HepG2 (cell line): Measurements from ENCODE around the gene FAM180A. TPM values are rescaled to one million over a fixed set of nuclear protein-coding genes. Genes with fewer than 3 reads are reported as not detected.

Experiments
- ATAC-seq: fragments of 200-7000 bp; cut with Tn5 transposase; 3 replicates; pipeline ENCODE4 v1.9.1; 2020; ENCODE audit warnings: mild to moderate bottlenecking, moderate library complexity
- BruUV-seq: library from RNA; stranded (reverse); fragments of 400-500 nt; replicated peaks from 2 replicates; lab custom pipeline; 2021; lab: Mats Ljungman, UMichigan
- CTCF ChIA-PET: fragments of 300-600 bp; formaldehyde crosslinking; extraction: SDS; loops from one replicate; lab custom pipeline; 2021; ENCODE audit warnings: low total read pairs, inconsistent platforms, low intra/inter-chr PET ratio; lab: Yijun Ruan, JAX
- POLR2A ChIA-PET: fragments of 350-600 bp; sonication (Branson Sonifier 250); formaldehyde crosslinking; loops from one replicate; lab custom pipeline; 2020; ENCODE audit warnings: antibody characterized with exemption, inconsistent platforms; lab: Yijun Ruan, JAX
- DNase-seq: peaks from one replicate; pipeline ENCODE4 v3.0.0-alpha.2; 2015; ENCODE audit warnings: low spot score
- FAIRE-seq: peaks from 3 replicates; lab custom pipeline; 2011; peaks lifted over from hg19 to GRCh38; lab: Jason Lieb, UNC
- H2AFZ ChIP-seq: one replicate; pipeline ENCODE4 v1.6.1; 2011; ENCODE audit warnings: low read length, inconsistent platforms
- H3K27ac ChIP-seq: fragments of 300-600 bp; 3 replicates; pipeline ENCODE4 v1.8.0; 2011; ENCODE audit warnings: mixed run types, mild to moderate bottlenecking, mixed read lengths, low read length, inconsistent platforms; ENCODE audit not compliant: insufficient read depth; ENCODE audit errors: extremely low read length
- H3K27me3 ChIP-seq, 2 experiments: fragments of 200-600 bp in 1 of 2; 2 replicates in 1 of 2; 3 replicates in 1 of 2; pipeline versions ENCODE4 v1.6.0 to v1.8.0; 2011; ENCODE audit warnings: low read length in 2 of 2, mild to moderate bottlenecking in 2 of 2, moderate library complexity in 2 of 2, inconsistent platforms in 1 of 2; ENCODE audit not compliant: insufficient read depth in 2 of 2, control insufficient read depth in 1 of 2
- H3K36me3 ChIP-seq, 2 experiments: fragments of 200-600 bp in 1 of 2; replicated peaks in 1 of 2; 2 replicates in 1 of 2; 3 replicates in 1 of 2; pipeline versions ENCODE4 v1.5.1 to v1.8.0; 2011; ENCODE audit warnings: low read length in 2 of 2, inconsistent platforms in 1 of 2; ENCODE audit not compliant: insufficient read depth in 2 of 2, control insufficient read depth in 1 of 2
- H3K4me1 ChIP-seq: 2 replicates; pipeline ENCODE4 v1.5.1; 2012; ENCODE audit warnings: low read length, inconsistent platforms; ENCODE audit not compliant: insufficient read depth
- H3K4me2 ChIP-seq: 2 replicates; pipeline ENCODE4 v1.6.0; 2011; ENCODE audit warnings: low read depth, low read length, inconsistent platforms
- H3K4me3 ChIP-seq, 3 experiments: fragments of 200-600 bp in 1 of 3; sonication (generic), shearing (Covaris generic) in 1 of 3; replicated peaks in 1 of 3; 2 replicates each; pipeline ENCODE4 v1.5.1; 2011 to 2016; ENCODE audit warnings: low read length in 3 of 3, inconsistent platforms in 2 of 3, low read depth in 2 of 3, mild to moderate bottlenecking in 2 of 3, control low read depth in 1 of 3, mixed read lengths in 1 of 3; ENCODE audit not compliant: insufficient read depth in 1 of 3
- H3K79me2 ChIP-seq: one replicate; pipeline ENCODE4 v1.6.1; 2011; ENCODE audit warnings: low read length, inconsistent platforms; ENCODE audit not compliant: insufficient read depth
- H3K9ac ChIP-seq: 2 replicates; pipeline ENCODE4 v1.6.0; 2011; ENCODE audit warnings: mild to moderate bottlenecking, low read depth, low read length, inconsistent platforms; ENCODE audit not compliant: insufficient read depth
- H3K9me3 ChIP-seq: 2 replicates; pipeline ENCODE4 v1.5.1; 2012; ENCODE audit warnings: mild to moderate bottlenecking, low read length
- H4K20me1 ChIP-seq: 2 replicates; pipeline ENCODE4 v1.6.0; 2011; ENCODE audit warnings: inconsistent platforms, mild to moderate bottlenecking, low read length, moderate library complexity; ENCODE audit not compliant: insufficient read depth
- ARNT ChIP-seq: fragments of 450-650 bp; IDR thresholded peaks from 2 replicates; pipeline ENCODE4 v1.6.1; 2017
- MAZ ChIP-seq, 2 experiments: sonication (generic) in 1 of 2; formaldehyde crosslinking in 1 of 2; IDR thresholded peaks; 2 replicates each; pipeline versions ENCODE4 v1.5.0 to v1.6.1; 2012 to 2020; ENCODE audit warnings: low read depth in 2 of 2, mild to moderate bottlenecking in 2 of 2, borderline replicate concordance in 1 of 2, improper control_type of control experiment in 1 of 2, low read length in 1 of 2, missing genetic modification reagents in 1 of 2, moderate library complexity in 1 of 2
- REXO4 ChIP-seq: sonication (generic); formaldehyde crosslinking; IDR thresholded peaks from 2 replicates; pipeline ENCODE4 v1.8.0; 2022; ENCODE audit warnings: missing genetic modification reagents, mild to moderate bottlenecking, borderline replicate concordance
- THYN1 ChIP-seq: sonication (generic); formaldehyde crosslinking; IDR thresholded peaks from 2 replicates; pipeline ENCODE4 v1.8.1; 2023; ENCODE audit warnings: low read depth, mild to moderate bottlenecking, moderate library complexity, missing genetic modification reagents, borderline replicate concordance
- ZC3H4 ChIP-seq: sonication (generic); formaldehyde crosslinking; IDR thresholded peaks from 2 replicates; pipeline ENCODE4 v1.4.0; 2020; ENCODE audit warnings: missing genetic modification reagents, borderline replicate concordance
- ZNF282 ChIP-seq: fragments of 450-650 bp; IDR thresholded peaks from 2 replicates; pipeline ENCODE4 v1.6.1; 2018; ENCODE audit not compliant: partially characterized antibody
- ZNF737 ChIP-seq: sonication (generic); formaldehyde crosslinking; IDR thresholded peaks from 2 replicates; pipeline ENCODE4 v1.5.0; 2020; ENCODE audit warnings: missing genetic modification reagents, mild to moderate bottlenecking, borderline replicate concordance
- WGBS: methylation state at CpG from one replicate; pipeline ENCODE4 v1.1.6; 2017; ENCODE audit warnings: low lambda C conversion rate; 5-methylcytosine and 5-hydroxymethylcytosine counted together
- in situ Hi-C: cut with HindIII; loops from 2 replicates; pipeline ENCODE4 v1.10.0; 2017; ENCODE audit warnings: low pct_unique_long_range_greater_than_20kb; ENCODE audit not compliant: extremely low pct_ligation_motif_present
- intact Hi-C: fragments of 100-400 bp; cut with micrococcal nuclease; formaldehyde crosslinking; loops from one replicate; pipeline ENCODE4 v1.10.0; 2022; ENCODE audit not compliant: unreplicated experiment
- polyA plus RNA-seq, 8 experiments: library from polyadenylated mRNA; depleted of rRNA in 3 of 8; stranded (reverse) in 7 of 8; unstranded in 1 of 8; fragments of >200 nt; fragmentation: Illumina TruSeq in 4 of 8; extraction: Trizol in 4 of 8; gene quantifications; 2 replicates each; pipeline versions ENCODE4 v1.2.1 to v1.2.3, GENCODE V29; 2011 to 2016; ENCODE audit warnings: low read depth in 4 of 8, missing spikeins in 1 of 8, mixed read lengths in 1 of 8; ENCODE audit not compliant: insufficient read depth in 1 of 8
- total RNA-seq, 5 experiments: library from RNA; depleted of rRNA; stranded (reverse); fragments of >200 nt; fragmentation: Illumina TruSeq; extraction: Trizol; gene quantifications; 2 replicates each; pipeline ENCODE4 v1.2.3, GENCODE V29; 2016; ENCODE audit warnings: low read depth in 1 of 5
- TF ChIP-seq, protein P1 (sequence below): IDR thresholded peaks from 2 replicates; pipeline ENCODE4 v1.6.1; 2016; ENCODE audit warnings: missing compliant biosample characterization, missing genetic modification reagents, borderline replicate concordance
- TF ChIP-seq, protein P2 (sequence below): IDR thresholded peaks from 2 replicates; pipeline ENCODE4 v1.6.1; 2016; ENCODE audit warnings: missing genetic modification reagents, missing compliant biosample characterization
- TF ChIP-seq, protein P3 (sequence below): sonication (generic); formaldehyde crosslinking; IDR thresholded peaks from 2 replicates; pipeline ENCODE4 v1.5.0; 2020; ENCODE audit warnings: missing genetic modification reagents
- TF ChIP-seq, protein P4 (sequence below): sonication (generic); formaldehyde crosslinking; conservative IDR thresholded peaks from 2 replicates; pipeline ENCODE4 v1.4.0; 2020; ENCODE audit warnings: missing genetic modification reagents
- TF ChIP-seq, protein P5 (sequence below): sonication (generic); formaldehyde crosslinking; IDR thresholded peaks from 2 replicates; pipeline ENCODE4 v1.4.0; 2020; ENCODE audit warnings: mild to moderate bottlenecking, missing genetic modification reagents
- TF ChIP-seq, protein P6 (sequence below): sonication (generic); formaldehyde crosslinking; IDR thresholded peaks from 2 replicates; pipeline ENCODE4 v1.5.0; 2020; ENCODE audit warnings: missing genetic modification reagents

FAM180A gene
- total and polyA plus RNA-seq, 2 of the 13 experiments (the other 11 are each of a cell fraction or from before 2014, with no cell fraction given): not detected

DNA sequence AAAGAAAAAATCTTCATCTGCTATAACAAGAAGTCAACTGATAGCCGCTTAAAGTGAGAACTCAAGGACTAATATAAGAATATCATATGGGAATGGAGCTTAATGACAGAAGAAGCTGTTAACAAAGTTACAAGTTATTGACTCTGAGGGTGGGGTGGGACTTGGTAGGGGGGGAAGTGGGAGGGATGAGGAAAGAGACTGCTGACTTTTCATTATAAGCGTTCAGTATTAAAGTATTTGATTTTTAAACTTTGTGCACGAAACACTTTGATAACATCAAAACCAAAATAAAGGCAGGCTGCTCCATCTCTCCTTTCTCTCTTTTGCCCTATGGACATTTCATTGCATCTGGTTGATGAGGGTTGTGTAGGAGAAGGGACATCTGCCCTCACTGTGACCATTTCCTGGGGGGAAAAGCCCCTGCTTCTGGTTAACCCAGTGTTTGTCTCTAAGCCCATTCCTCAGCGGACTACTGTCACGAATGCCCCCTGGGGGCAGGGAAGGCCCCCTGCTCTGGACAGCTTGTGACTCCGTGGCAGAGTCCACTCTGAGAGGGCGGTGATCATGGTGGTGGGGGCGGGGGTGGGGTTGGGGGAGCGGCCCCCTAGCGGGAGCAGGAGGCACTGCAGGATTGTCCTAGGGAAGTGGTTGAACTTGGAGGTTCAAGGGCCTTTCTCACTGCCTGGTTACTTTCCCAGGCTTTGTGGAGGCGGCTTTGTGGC, 38.0 kb downstream of the FAM180A start (continued):
- TF ChIP-seq MAZ (IDR thresholded peaks at IDR 0.05; ENCODE audit: borderline replicate concordance, low read depth, low read length) (peak; percentile 12; the same call in 1 of the 2 replicates), MAZ (CRISPR knock-in tag; IDR thresholded peaks at IDR 0.05; ENCODE audit: low read depth) (no peak), ZC3H4 (CRISPR knock-in tag) (no peak)
- TF ChIP-seq, protein P1, sequence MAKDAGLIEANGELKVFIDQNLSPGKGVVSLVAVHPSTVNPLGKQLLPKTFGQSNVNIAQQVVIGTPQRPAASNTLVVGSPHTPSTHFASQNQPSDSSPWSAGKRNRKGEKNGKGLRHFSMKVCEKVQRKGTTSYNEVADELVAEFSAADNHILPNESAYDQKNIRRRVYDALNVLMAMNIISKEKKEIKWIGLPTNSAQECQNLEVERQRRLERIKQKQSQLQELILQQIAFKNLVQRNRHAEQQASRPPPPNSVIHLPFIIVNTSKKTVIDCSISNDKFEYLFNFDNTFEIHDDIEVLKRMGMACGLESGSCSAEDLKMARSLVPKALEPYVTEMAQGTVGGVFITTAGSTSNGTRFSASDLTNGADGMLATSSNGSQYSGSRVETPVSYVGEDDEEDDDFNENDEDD (CRISPR knock-in tag): no peak
- TF ChIP-seq, protein P2, sequence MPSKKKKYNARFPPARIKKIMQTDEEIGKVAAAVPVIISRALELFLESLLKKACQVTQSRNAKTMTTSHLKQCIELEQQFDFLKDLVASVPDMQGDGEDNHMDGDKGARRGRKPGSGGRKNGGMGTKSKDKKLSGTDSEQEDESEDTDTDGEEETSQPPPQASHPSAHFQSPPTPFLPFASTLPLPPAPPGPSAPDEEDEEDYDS (CRISPR knock-in tag): no peak
- TF ChIP-seq, protein P3, sequence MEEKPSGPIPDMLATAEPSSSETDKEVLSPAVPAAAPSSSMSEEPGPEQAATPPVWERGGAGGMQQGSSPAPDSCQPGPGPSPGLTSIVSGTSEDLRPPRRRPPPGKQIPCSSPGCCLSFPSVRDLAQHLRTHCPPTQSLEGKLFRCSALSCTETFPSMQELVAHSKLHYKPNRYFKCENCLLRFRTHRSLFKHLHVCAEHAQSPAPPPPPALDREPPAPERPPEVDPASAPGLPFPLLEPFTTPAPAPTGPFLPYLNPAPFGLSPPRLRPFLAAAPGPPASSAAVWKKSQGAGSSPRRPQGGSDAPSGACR (CRISPR knock-in tag): no peak

DNA sequence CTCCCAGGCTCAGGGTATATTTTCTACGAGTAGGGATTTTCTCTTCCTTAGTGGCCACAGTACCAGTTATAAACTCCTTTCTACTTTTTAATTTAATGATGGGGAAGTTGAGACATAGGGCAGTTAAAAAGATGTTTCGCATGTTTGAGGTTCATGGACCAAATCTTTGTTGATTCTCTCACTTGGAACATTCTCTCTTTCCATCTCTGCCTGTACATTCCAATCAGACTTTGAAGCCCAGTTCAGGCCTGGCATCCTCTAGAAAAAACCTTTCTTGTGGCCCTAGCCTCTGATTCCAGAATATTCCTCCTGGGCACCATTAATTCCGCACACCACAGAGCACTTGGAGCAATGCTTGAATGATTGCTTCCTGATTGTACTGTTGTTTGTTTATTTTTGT, 39.1 kb downstream of the FAM180A start:
- intact Hi-C loops (no loop called here), in situ Hi-C loops (no loop called here)
- H3K36me3 ChIP-seq: no peaks in the 10 kb centered on the region
- DNase-seq: no peak
- H3K4me2 ChIP-seq: no peak overlapping the region
- no peak overlapping the region for H3K9ac ChIP-seq
- H3K79me2 ChIP-seq: no peaks in the 10 kb centered on the region
- ChIA-PET CTCF (no interaction called here), POLR2A (no interaction called here)
- 72% methylated on average over 3 of the region's 3 CpGs for WGBS
- no peaks in the 10 kb centered on the region for H4K20me1 ChIP-seq
- no peak overlapping the region for H2AFZ ChIP-seq
- no peak for ATAC-seq
- no peak overlapping the region for H3K4me3 ChIP-seq
- FAIRE-seq: no peak
- H3K4me1 ChIP-seq: peaks cover 29% of the 10 kb centered on the region
- H3K27ac ChIP-seq: no peak overlapping the region
- no TSS peak for BruUV-seq
- H3K9me3 ChIP-seq: no peaks in the 10 kb centered on the region
- H3K27me3 ChIP-seq: peaks cover 2 to 21% of the 10 kb centered on the region in 2 experiments; a peak in 4 of 5 replicates
- TF ChIP-seq ARNT (no peak), ZNF737 (CRISPR knock-in tag) (no peak), THYN1 (CRISPR knock-in tag) (no peak), ZNF282 (no peak), REXO4 (CRISPR knock-in tag) (no peak)
- TF ChIP-seq, protein P4, sequence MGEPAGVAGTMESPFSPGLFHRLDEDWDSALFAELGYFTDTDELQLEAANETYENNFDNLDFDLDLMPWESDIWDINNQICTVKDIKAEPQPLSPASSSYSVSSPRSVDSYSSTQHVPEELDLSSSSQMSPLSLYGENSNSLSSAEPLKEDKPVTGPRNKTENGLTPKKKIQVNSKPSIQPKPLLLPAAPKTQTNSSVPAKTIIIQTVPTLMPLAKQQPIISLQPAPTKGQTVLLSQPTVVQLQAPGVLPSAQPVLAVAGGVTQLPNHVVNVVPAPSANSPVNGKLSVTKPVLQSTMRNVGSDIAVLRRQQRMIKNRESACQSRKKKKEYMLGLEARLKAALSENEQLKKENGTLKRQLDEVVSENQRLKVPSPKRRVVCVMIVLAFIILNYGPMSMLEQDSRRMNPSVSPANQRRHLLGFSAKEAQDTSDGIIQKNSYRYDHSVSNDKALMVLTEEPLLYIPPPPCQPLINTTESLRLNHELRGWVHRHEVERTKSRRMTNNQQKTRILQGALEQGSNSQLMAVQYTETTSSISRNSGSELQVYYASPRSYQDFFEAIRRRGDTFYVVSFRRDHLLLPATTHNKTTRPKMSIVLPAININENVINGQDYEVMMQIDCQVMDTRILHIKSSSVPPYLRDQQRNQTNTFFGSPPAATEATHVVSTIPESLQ (CRISPR knock-in tag): no peak
- TF ChIP-seq, protein P5, sequence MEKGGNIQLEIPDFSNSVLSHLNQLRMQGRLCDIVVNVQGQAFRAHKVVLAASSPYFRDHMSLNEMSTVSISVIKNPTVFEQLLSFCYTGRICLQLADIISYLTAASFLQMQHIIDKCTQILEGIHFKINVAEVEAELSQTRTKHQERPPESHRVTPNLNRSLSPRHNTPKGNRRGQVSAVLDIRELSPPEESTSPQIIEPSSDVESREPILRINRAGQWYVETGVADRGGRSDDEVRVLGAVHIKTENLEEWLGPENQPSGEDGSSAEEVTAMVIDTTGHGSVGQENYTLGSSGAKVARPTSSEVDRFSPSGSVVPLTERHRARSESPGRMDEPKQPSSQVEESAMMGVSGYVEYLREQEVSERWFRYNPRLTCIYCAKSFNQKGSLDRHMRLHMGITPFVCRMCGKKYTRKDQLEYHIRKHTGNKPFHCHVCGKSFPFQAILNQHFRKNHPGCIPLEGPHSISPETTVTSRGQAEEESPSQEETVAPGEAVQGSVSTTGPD (CRISPR knock-in tag): no peak
- TF ChIP-seq, protein P6, sequence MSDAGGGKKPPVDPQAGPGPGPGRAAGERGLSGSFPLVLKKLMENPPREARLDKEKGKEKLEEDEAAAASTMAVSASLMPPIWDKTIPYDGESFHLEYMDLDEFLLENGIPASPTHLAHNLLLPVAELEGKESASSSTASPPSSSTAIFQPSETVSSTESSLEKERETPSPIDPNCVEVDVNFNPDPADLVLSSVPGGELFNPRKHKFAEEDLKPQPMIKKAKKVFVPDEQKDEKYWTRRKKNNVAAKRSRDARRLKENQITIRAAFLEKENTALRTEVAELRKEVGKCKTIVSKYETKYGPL (CRISPR knock-in tag): no peak
